ENCODE measurements around the gene ZW10.
"Not testable (repeated sequence)": the region's sequence is repeated elsewhere in the genome, so short reads cannot be mapped to it uniquely, and the experiment has no call there.

Gene ZW10

GRCh38 chr11:113789675-113790320, 16.3 kb upstream of the ZW10 start:
- Histone ChIP-seq H3K27me3 (ENCODE audit: control insufficient read depth in 1 of 2, insufficient read depth in 2 of 2, low read length in 2 of 2) (no peaks in the 10 kb centered on the region), H3K9ac (ENCODE audit: low read length) (no peak overlapping the region), H3K4me1 (ENCODE audit: insufficient read depth, low read length) (no peaks in the 10 kb centered on the region), H3K4me3 (ENCODE audit: low read depth in 1 of 2, low read length in 2 of 2) (no peak overlapping the region), H3K9me3 (ENCODE audit: low read length) (no peaks in the 10 kb centered on the region), H3K27ac (ENCODE audit: low read depth, low read length) (no peak overlapping the region), H3K36me3 (ENCODE audit: insufficient read depth, low read length) (no peaks in the 10 kb centered on the region)

GRCh38 chr11:113789016-113789415, 15.5 kb upstream of the ZW10 start:
- not testable (repeated sequence) for H3K4me3 ChIP-seq (ENCODE audit: low read depth in 1 of 2, low read length in 2 of 2); H3K27ac ChIP-seq (ENCODE audit: low read depth, low read length); H3K9me3 ChIP-seq (ENCODE audit: low read length); H3K36me3 ChIP-seq (ENCODE audit: insufficient read depth, low read length); H3K27me3 ChIP-seq (ENCODE audit: control insufficient read depth in 1 of 2, insufficient read depth in 2 of 2, low read length in 2 of 2); H3K9ac ChIP-seq (ENCODE audit: low read length); H3K4me1 ChIP-seq (ENCODE audit: insufficient read depth, low read length)

DNA sequence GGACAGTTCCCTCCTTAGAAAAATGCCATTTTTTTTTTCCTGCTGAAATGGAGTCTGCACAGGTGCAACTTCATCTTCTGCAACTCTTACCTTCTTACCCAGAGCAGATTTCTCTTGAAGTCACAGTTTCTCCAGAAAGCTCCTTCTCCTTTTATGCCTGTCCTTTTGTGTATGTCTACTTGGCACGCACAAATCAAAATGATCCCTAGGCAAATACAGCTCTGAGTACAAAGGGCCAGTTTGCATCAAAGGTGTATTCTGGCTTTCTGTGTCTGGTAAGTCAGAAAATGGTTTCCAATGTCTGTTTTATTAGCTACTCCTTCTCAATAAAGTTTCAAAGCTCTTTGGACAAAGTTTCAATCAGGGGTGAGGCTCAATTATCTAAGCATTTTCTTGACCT, 8.6 kb upstream of the ZW10 start:
- no peaks in the 10 kb centered on the region for H3K9me3 ChIP-seq (ENCODE audit: low read length)
- no peaks in the 10 kb centered on the region for H3K4me1 ChIP-seq (ENCODE audit: insufficient read depth, low read length)
- no peaks in the 10 kb centered on the region for H3K27me3 ChIP-seq (ENCODE audit: control insufficient read depth in 1 of 2, insufficient read depth in 2 of 2, low read length in 2 of 2)
- H3K9ac ChIP-seq (ENCODE audit: low read length) = no peak overlapping the region
- H3K4me3 ChIP-seq (ENCODE audit: low read depth in 1 of 2, low read length in 2 of 2) = no peak overlapping the region
- H3K27ac ChIP-seq (ENCODE audit: low read depth, low read length) = no peak overlapping the region
- no peaks in the 10 kb centered on the region for H3K36me3 ChIP-seq (ENCODE audit: insufficient read depth, low read length)

DNA sequence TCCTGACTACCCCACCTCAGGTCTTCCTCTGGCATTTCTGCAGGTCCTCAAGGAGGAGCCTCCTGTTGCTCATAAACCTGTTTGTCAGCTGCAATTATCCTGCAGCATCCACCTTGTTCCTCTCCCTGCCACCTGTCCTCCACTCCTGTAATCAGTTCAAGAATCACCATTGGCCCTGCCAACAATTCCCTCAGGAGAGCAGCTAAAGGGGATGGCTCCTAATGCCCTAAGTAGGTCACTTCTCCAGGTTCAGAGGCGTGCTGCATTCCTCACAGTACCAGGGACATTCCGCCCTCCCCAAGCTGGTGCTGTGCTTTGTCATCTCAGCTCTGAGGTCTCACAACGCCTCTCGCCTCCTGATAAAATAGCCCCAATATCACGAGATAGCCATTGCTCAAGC, 8.2 kb upstream of the ZW10 start:
- Histone ChIP-seq H3K9ac (ENCODE audit: low read length) (no peak overlapping the region), H3K4me1 (ENCODE audit: insufficient read depth, low read length) (no peaks in the 10 kb centered on the region), H3K4me3 (ENCODE audit: low read depth in 1 of 2, low read length in 2 of 2) (no peak overlapping the region), H3K27me3 (ENCODE audit: control insufficient read depth in 1 of 2, insufficient read depth in 2 of 2, low read length in 2 of 2) (no peaks in the 10 kb centered on the region), H3K36me3 (ENCODE audit: insufficient read depth, low read length) (no peaks in the 10 kb centered on the region), H3K27ac (ENCODE audit: low read depth, low read length) (no peak overlapping the region), H3K9me3 (ENCODE audit: low read length) (no peaks in the 10 kb centered on the region)

GRCh38 chr11:113779496-113779895, 6.0 kb upstream of the ZW10 start, which contains the start of gene CLDN25:
CLDN25 (plus strand) TSS chr11:113779796; CDS start chr11:113779796, 0 bp downstream.
- H3K36me3 ChIP-seq (ENCODE audit: insufficient read depth, low read length) = no peaks in the 10 kb centered on the region
- H3K27me3 ChIP-seq (ENCODE audit: control insufficient read depth in 1 of 2, insufficient read depth in 2 of 2, low read length in 2 of 2) = no peaks in the 10 kb centered on the region
- H3K27ac ChIP-seq (ENCODE audit: low read depth, low read length) = no peak within 1 kb of the TSS
- no peaks in the 10 kb centered on the region for H3K9me3 ChIP-seq (ENCODE audit: low read length)
- no peaks in the 10 kb centered on the region for H3K4me1 ChIP-seq (ENCODE audit: insufficient read depth, low read length)
- H3K9ac ChIP-seq (ENCODE audit: low read length) = no peak within 1 kb of the TSS
- no peak within 1 kb of the TSS for H3K4me3 ChIP-seq (ENCODE audit: low read depth in 1 of 2, low read length in 2 of 2)

DNA sequence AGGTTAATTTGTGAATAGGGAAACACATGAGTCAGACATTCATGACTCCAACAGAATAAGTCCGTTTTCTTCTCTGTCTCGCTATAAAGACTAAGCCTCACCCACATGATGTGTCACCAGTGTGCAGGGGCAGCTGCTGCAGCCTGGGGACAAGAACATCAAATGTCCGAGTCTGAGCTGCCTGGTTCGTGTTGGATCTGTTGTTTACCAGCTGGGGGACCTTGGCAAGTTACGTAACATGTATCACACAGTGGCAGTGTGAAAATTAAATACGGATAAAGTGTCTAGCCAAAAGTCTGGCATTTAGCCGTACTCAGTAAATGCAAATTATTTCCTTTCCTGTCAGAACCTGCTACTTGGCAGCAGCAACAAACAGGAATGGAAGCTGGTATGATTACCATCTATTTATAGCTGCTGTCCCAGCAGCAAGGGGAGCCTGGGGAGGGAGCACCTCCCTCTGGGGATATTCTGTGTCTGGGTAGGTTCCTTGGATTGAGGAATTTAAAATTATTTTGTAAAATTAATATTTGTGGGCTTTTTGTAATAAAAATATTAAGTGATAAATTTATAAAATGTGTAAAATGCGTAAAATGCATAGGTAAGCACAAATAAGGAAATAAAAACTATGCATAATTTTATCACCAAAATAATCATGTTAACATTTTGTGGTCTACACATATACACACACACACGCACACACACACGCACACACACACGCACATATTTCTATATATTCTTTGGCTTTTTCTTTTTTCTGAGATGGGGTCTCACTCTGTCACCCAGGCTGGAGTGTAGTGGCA, 4.8 kb upstream of the ZW10 start:
- Histone ChIP-seq H3K27ac (ENCODE audit: low read depth, low read length) (no peak overlapping the region), H3K36me3 (ENCODE audit: insufficient read depth, low read length) (no peaks in the 10 kb centered on the region), H3K9me3 (ENCODE audit: low read length) (no peaks in the 10 kb centered on the region), H3K4me1 (ENCODE audit: insufficient read depth, low read length) (no peaks in the 10 kb centered on the region), H3K9ac (ENCODE audit: low read length) (no peak overlapping the region), H3K4me3 (ENCODE audit: low read depth in 1 of 2, low read length in 2 of 2) (no peak overlapping the region), H3K27me3 (ENCODE audit: control insufficient read depth in 1 of 2, insufficient read depth in 2 of 2, low read length in 2 of 2) (no peaks in the 10 kb centered on the region)

- Histone ChIP-seq H3K9ac (ENCODE audit: low read length) (no peak overlapping the region), H3K27ac (ENCODE audit: low read depth, low read length) (peak overlapping the region; percentile 84)
These were observed 647 bp upstream of the ZW10 start for GRCh38 chr11:113774174-113774503.

GRCh38 chr11:113773092-113773415, 438 bp downstream of the ZW10 start:
- H3K4me1 ChIP-seq (ENCODE audit: insufficient read depth, low read length) = peaks cover 8% of the 10 kb centered on the region
- peak overlapping the region; percentile 66 to 98 for H3K4me3 ChIP-seq (ENCODE audit: low read depth in 1 of 2, low read length in 2 of 2)
- no peaks in the 10 kb centered on the region for H3K27me3 ChIP-seq (ENCODE audit: control insufficient read depth in 1 of 2, insufficient read depth in 2 of 2, low read length in 2 of 2)
- peaks cover 7% of the 10 kb centered on the region for H3K36me3 ChIP-seq (ENCODE audit: insufficient read depth, low read length)
- peak overlapping the region; percentile 96 for H3K9ac ChIP-seq (ENCODE audit: low read length)
- H3K27ac ChIP-seq (ENCODE audit: low read depth, low read length) = peak overlapping the region; percentile 84
- H3K9me3 ChIP-seq (ENCODE audit: low read length) = no peaks in the 10 kb centered on the region

More at GRCh38 chr11:113774174-113774503, 647 bp upstream of the ZW10 start:
- Histone ChIP-seq H3K27me3 (ENCODE audit: control insufficient read depth in 1 of 2, insufficient read depth in 2 of 2, low read length in 2 of 2) (no peaks in the 10 kb centered on the region), H3K4me1 (ENCODE audit: insufficient read depth, low read length) (peaks cover 8% of the 10 kb centered on the region), H3K36me3 (ENCODE audit: insufficient read depth, low read length) (no peaks in the 10 kb centered on the region), H3K4me3 (ENCODE audit: low read depth in 1 of 2, low read length in 2 of 2) (peak overlapping the region in 1 of 2 donors; percentile 98), H3K9me3 (ENCODE audit: low read length) (no peaks in the 10 kb centered on the region)

- Histone ChIP-seq H3K4me1 (ENCODE audit: insufficient read depth, low read length) (peaks cover 8% of the 10 kb centered on the region), H3K27ac (ENCODE audit: low read depth, low read length) (no peak overlapping the region), H3K4me3 (ENCODE audit: low read depth in 1 of 2, low read length in 2 of 2) (peak overlapping the region in 1 of 2 donors; percentile 7), H3K36me3 (ENCODE audit: insufficient read depth, low read length) (peaks cover 16% of the 10 kb centered on the region), H3K9ac (ENCODE audit: low read length) (no peak overlapping the region), H3K27me3 (ENCODE audit: control insufficient read depth in 1 of 2, insufficient read depth in 2 of 2, low read length in 2 of 2) (no peaks in the 10 kb centered on the region), H3K9me3 (ENCODE audit: low read length) (no peaks in the 10 kb centered on the region)
These were observed 1.5 kb downstream of the ZW10 start for GRCh38 chr11:113771964-113772363.

- Histone ChIP-seq H3K9ac (ENCODE audit: low read length) (no peak overlapping the region), H3K4me1 (ENCODE audit: insufficient read depth, low read length) (no peaks in the 10 kb centered on the region), H3K9me3 (ENCODE audit: low read length) (no peaks in the 10 kb centered on the region), H3K27me3 (ENCODE audit: control insufficient read depth in 1 of 2, insufficient read depth in 2 of 2, low read length in 2 of 2) (no peaks in the 10 kb centered on the region), H3K4me3 (ENCODE audit: low read depth in 1 of 2, low read length in 2 of 2) (no peak overlapping the region), H3K36me3 (ENCODE audit: insufficient read depth, low read length) (peaks cover 28% of the 10 kb centered on the region), H3K27ac (ENCODE audit: low read depth, low read length) (no peak overlapping the region)
These were observed 8.8 kb downstream of the ZW10 start for GRCh38 chr11:113764527-113765219.

GRCh38 chr11:113763040-113763439, 10.5 kb downstream of the ZW10 start:
- H3K27me3 ChIP-seq (ENCODE audit: control insufficient read depth in 1 of 2, insufficient read depth in 2 of 2, low read length in 2 of 2); H3K9me3 ChIP-seq (ENCODE audit: low read length); H3K4me1 ChIP-seq (ENCODE audit: insufficient read depth, low read length); H3K9ac ChIP-seq (ENCODE audit: low read length); H3K27ac ChIP-seq (ENCODE audit: low read depth, low read length); H3K4me3 ChIP-seq (ENCODE audit: low read depth in 1 of 2, low read length in 2 of 2): not testable (repeated sequence)
- H3K36me3 ChIP-seq (ENCODE audit: insufficient read depth, low read length) = peaks cover 36% of the 10 kb centered on the region

Data from muscle layer of colon (tissue), 2 donors.